K562 (cell line): Measurements from ENCODE around the gene CNNM4. TPM values are rescaled to one million over a fixed set of nuclear protein-coding genes. Genes with fewer than 3 reads are reported as not detected.

ENCODE experiments used
- ATAC-seq: fragments of 200-7000 bp; cut with Tn5 transposase; 3 replicates; pipeline ENCODE4 v1.9.1; 2020; ENCODE audit warnings: moderate library complexity
- BruUV-seq: library from RNA; stranded (reverse); fragments of 400-500 nt; replicated peaks from 2 replicates; lab custom pipeline; 2021; lab: Mats Ljungman, UMichigan
- CTCF ChIA-PET: fragments of 300-600 bp; formaldehyde crosslinking; extraction: SDS; loops from one replicate; lab custom pipeline; 2021; ENCODE audit warnings: low intra/inter-chr PET ratio; lab: Yijun Ruan, JAX
- POLR2A ChIA-PET: fragments of 300-600, 350-650 bp; sonication (Branson Sonifier 250); formaldehyde crosslinking; extraction: SDS; loops from one replicate; lab custom pipeline; 2021; ENCODE audit warnings: antibody characterized with exemption, inconsistent platforms; lab: Yijun Ruan, JAX
- DNase-seq, 4 experiments: peaks; one replicate each; pipeline versions ENCODE4 v3.0.0 to v3.0.0-alpha.2; 2011 to 2018; ENCODE audit warnings: low spot score in 3 of 4, mixed read lengths in 3 of 4; ENCODE audit errors: extremely low read depth in 1 of 4
- FAIRE-seq: peaks from 2 replicates; lab custom pipeline; 2011; peaks lifted over from hg19 to GRCh38; lab: Jason Lieb, UNC
- H2AFZ ChIP-seq: 2 replicates; pipeline ENCODE4 v1.6.0; 2011; ENCODE audit warnings: low read depth, low read length, control low read depth, inconsistent platforms
- H3K27ac ChIP-seq: fragments of 200-600 bp; 3 replicates; pipeline ENCODE4 v1.8.0; 2011; ENCODE audit warnings: low read depth, mild to moderate bottlenecking, control low read depth, inconsistent platforms, low read length, moderate library complexity, mixed read lengths; ENCODE audit errors: extremely low read depth
- H3K27me3 ChIP-seq, 2 experiments: fragments of 300-600 bp in 1 of 2; 2 replicates in 1 of 2; 3 replicates in 1 of 2; pipeline versions ENCODE4 v1.6.0 to v1.8.0; 2011; ENCODE audit warnings: inconsistent platforms in 2 of 2, low read length in 2 of 2, mild to moderate bottlenecking in 1 of 2, mixed read lengths in 1 of 2, moderate library complexity in 1 of 2; ENCODE audit not compliant: control insufficient read depth in 2 of 2, insufficient read depth in 2 of 2
- H3K36me3 ChIP-seq: fragments of 300-600 bp; 3 replicates; pipeline ENCODE4 v1.8.0; 2011; ENCODE audit warnings: mild to moderate bottlenecking, low read length, inconsistent platforms; ENCODE audit not compliant: control insufficient read depth, insufficient read depth
- H3K4me1 ChIP-seq, 2 experiments: fragments of 200-600 bp in 1 of 2; replicated peaks in 1 of 2; 2 replicates in 1 of 2; 3 replicates in 1 of 2; pipeline versions ENCODE4 v1.5.1 to v1.8.0; 2011; ENCODE audit warnings: inconsistent platforms in 2 of 2, low read length in 2 of 2, mild to moderate bottlenecking in 1 of 2, mixed read lengths in 1 of 2, moderate library complexity in 1 of 2; ENCODE audit not compliant: control insufficient read depth in 2 of 2, insufficient read depth in 2 of 2
- H3K4me2 ChIP-seq: 2 replicates; pipeline ENCODE4 v1.6.1; 2011; ENCODE audit warnings: low read length, control low read depth, inconsistent platforms, mixed read lengths; ENCODE audit not compliant: insufficient read depth
- H3K4me3 ChIP-seq: fragments of 200-600 bp; sonication (generic), shearing (Covaris generic); 2 replicates; pipeline ENCODE4 v1.5.1; 2016; ENCODE audit warnings: control low read depth, inconsistent platforms
- H3K79me2 ChIP-seq: fragments of 200-600 bp; 3 replicates; pipeline ENCODE4 v1.8.0; 2011; ENCODE audit warnings: low read length, inconsistent platforms; ENCODE audit not compliant: control insufficient read depth, insufficient read depth
- H3K9ac ChIP-seq, 2 experiments: 2 replicates each; pipeline versions ENCODE4 v1.6.0 to v1.6.1; 2011; ENCODE audit warnings: low read depth in 2 of 2, low read length in 2 of 2, control low read depth in 1 of 2, inconsistent platforms in 1 of 2, mild to moderate bottlenecking in 1 of 2, mixed read lengths in 1 of 2; ENCODE audit not compliant: insufficient read depth in 1 of 2
- H3K9me1 ChIP-seq: one replicate; pipeline ENCODE4 v1.6.0; 2011; ENCODE audit warnings: inconsistent platforms, mild to moderate bottlenecking, low read length, moderate library complexity; ENCODE audit not compliant: control insufficient read depth, insufficient read depth
- H3K9me3 ChIP-seq: replicated peaks from 2 replicates; pipeline ENCODE4 v1.5.1; 2011; ENCODE audit warnings: low read depth, low read length, inconsistent platforms; ENCODE audit not compliant: control insufficient read depth, insufficient read depth
- H4K20me1 ChIP-seq: replicated peaks from 2 replicates; pipeline ENCODE4 v1.6.1; 2011; ENCODE audit warnings: low read length, inconsistent platforms, mixed read lengths; ENCODE audit not compliant: control insufficient read depth, insufficient read depth
- ARID3B ChIP-seq: fragments of 250-450 bp; sonication (Bioruptor Pico); IDR thresholded peaks from 2 replicates; pipeline ENCODE4 v1.4.0; 2020; ENCODE audit warnings: borderline replicate concordance
- HNRNPUL1 ChIP-seq: fragments of 200-400 bp; formaldehyde crosslinking; IDR thresholded peaks from 2 replicates; pipeline ENCODE4 v1.6.1; 2017; ENCODE audit warnings: low read length
- POLR2G ChIP-seq: fragments of 200-400 bp; formaldehyde crosslinking; IDR thresholded peaks from 2 replicates; pipeline ENCODE4 v1.6.1; 2017; ENCODE audit warnings: low read depth, mild to moderate bottlenecking, antibody characterized with exemption, low read length, moderate library complexity
- WGBS: fragments of 100-300 bp; shearing (Covaris generic); methylation state at CpG from one replicate; pipeline ENCODE4 v1.1.6; 2016; ENCODE audit warnings: low coverage, mixed read lengths; ENCODE audit not compliant: insufficient coverage; ENCODE audit errors: missing lambda C conversion rate; 5-methylcytosine and 5-hydroxymethylcytosine counted together
- in situ Hi-C: fragments of 300-500 bp; cut with MboI; formaldehyde crosslinking; loops from 4 replicates; pipeline ENCODE4 v1.15.0; 2018; ENCODE audit warnings: inconsistent platforms, mixed read lengths
- intact Hi-C: fragments of 100-400 bp; cut with micrococcal nuclease; formaldehyde crosslinking; loops from 2 replicates; pipeline ENCODE4 v1.14.2; 2022
- polyA plus RNA-seq, 8 experiments: library from polyadenylated mRNA; depleted of rRNA in 4 of 8; stranded (reverse) in 5 of 8; unstranded in 3 of 8; fragments of >200 nt; fragmentation: Nextera tagmentation in 2 of 8; fragmentation: Illumina TruSeq in 1 of 8; extraction: Ambion mirVana in 2 of 8; extraction: Trizol in 1 of 8; gene quantifications; 2 replicates each; pipeline versions ENCODE4 v1.2.1 to v1.2.3, GENCODE V29; 2011 to 2014; ENCODE audit warnings: inconsistent platforms in 1 of 8, missing spikeins in 1 of 8
- total RNA-seq, 7 experiments: library from RNA; depleted of rRNA in 6 of 7; stranded (reverse); fragments of >200 nt in 6 of 7; fragmentation: Illumina TruSeq in 2 of 7; extraction: Trizol in 2 of 7; gene quantifications; 2 replicates each; pipeline versions ENCODE4 v1.2.1 to v1.2.3, GENCODE V29; 2011 to 2021; ENCODE audit warnings: low replicate concordance in 1 of 7

The CNNM4 gene
- total and polyA plus RNA-seq, 9 of the 15 experiments (the other 6 are each of a cell fraction or from before 2014, with no cell fraction given), result 0.96 to 6.3 (median 2.8) TPM

DNA sequence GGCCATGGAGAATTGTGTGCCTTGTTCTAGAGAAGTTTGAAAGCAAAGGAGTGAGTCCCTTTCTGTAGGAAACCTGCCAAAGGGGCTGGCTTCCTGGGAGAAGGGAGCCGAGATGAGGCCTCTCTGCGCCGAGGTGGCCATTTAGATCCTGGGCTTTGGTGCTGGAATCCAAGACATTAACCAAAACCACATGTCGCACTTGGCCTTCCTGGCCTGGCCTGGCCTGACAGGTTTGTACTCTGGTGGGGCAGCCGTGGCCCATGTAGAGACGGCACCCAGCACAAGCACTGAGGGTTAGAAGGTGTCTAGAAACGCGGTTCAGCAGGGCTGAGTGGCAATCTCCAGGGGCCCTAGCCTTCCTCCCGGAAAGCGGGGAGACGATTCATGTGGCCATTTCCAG, 62.5 kb downstream of the CNNM4 start:
- no peak overlapping the region for H3K9ac ChIP-seq
- intact Hi-C loops, result no loop called here
- peaks cover 77% of the 10 kb centered on the region for H3K36me3 ChIP-seq
- no peaks in the 10 kb centered on the region for H3K9me3 ChIP-seq
- no peak overlapping the region for H3K4me3 ChIP-seq
- H3K27ac ChIP-seq, result no peak overlapping the region; the same call in 2 of the 3 replicates
- peaks cover 39% of the 10 kb centered on the region for H3K79me2 ChIP-seq
- no TSS peak for BruUV-seq
- 88% methylated on average over 9 of the region's 11 CpGs for WGBS
- no peak overlapping the region for H2AFZ ChIP-seq
- ATAC-seq (no peak), FAIRE-seq (no peak), DNase-seq (no peak)
- in situ Hi-C loops, result no loop called here
- POLR2A ChIA-PET, result interaction anchor here (0.6 to 1.9 kb wide), 4 partner anchors 10 to 20 kb away, joined by 3 to 8 read pairs (median 4); partner anchors contain the start of gene ANKRD23
- H3K4me1 ChIP-seq, result peaks cover 19 to 26% of the 10 kb centered on the region in 2 experiments
- TF ChIP-seq ARID3B (CRISPR knock-in tag) (no peak), POLR2G (0 out of 2 replicates have a peak, but pooled peaks have one; percentile 24), HNRNPUL1 (no peak)
- H3K4me2 ChIP-seq, result no peak overlapping the region
- CTCF ChIA-PET, result no interaction called here
- peaks cover 16% of the 10 kb centered on the region for H3K9me1 ChIP-seq
- no peaks in the 10 kb centered on the region for H3K27me3 ChIP-seq
- peaks cover 34% of the 10 kb centered on the region for H4K20me1 ChIP-seq
